IPS-18a (cell line): Measurements from ENCODE around the gene PIK3CG.
"Not testable (repeated sequence)": the region's sequence is repeated elsewhere in the genome, so short reads cannot be mapped to it uniquely, and the experiment has no call there.

ENCODE experiments used
- H3K27ac ChIP-seq: one replicate; pipeline ENCODE4 v1.5.1; 2013; ENCODE audit warnings: low read length
- H3K27me3 ChIP-seq: one replicate; pipeline ENCODE4 v1.6.1; 2013; ENCODE audit warnings: mild to moderate bottlenecking, low read length; ENCODE audit not compliant: control insufficient read depth, insufficient read depth
- H3K36me3 ChIP-seq: one replicate; pipeline ENCODE4 v1.6.1; 2013; ENCODE audit warnings: low read depth, low read length; ENCODE audit not compliant: control insufficient read depth
- H3K4me1 ChIP-seq: one replicate; pipeline ENCODE4 v1.6.1; 2013; ENCODE audit warnings: low read depth, low read length; ENCODE audit not compliant: control insufficient read depth
- H3K4me3 ChIP-seq: one replicate; pipeline ENCODE4 v1.5.1; 2013; ENCODE audit warnings: low read length
- H3K9ac ChIP-seq: one replicate; pipeline ENCODE4 v1.6.1; 2013; ENCODE audit warnings: mild to moderate bottlenecking, low read length, moderate library complexity
- H3K9me3 ChIP-seq: one replicate; pipeline ENCODE4 v1.6.1; 2013; ENCODE audit warnings: low read depth, low read length; ENCODE audit not compliant: control insufficient read depth

The PIK3CG gene

GRCh38 chr7:106954840-106955239, 89.8 kb downstream of the PIK3CG start:
- Histone ChIP-seq H3K36me3 (no peaks in the 10 kb centered on the region), H3K4me1 (no peaks in the 10 kb centered on the region), H3K4me3 (no peak overlapping the region), H3K27ac (no peak overlapping the region), H3K27me3 (no peaks in the 10 kb centered on the region), H3K9ac (no peak overlapping the region), H3K9me3 (no peaks in the 10 kb centered on the region)

- not testable (repeated sequence) for H3K4me1 ChIP-seq, H3K9me3 ChIP-seq, H3K36me3 ChIP-seq, H3K9ac ChIP-seq, H3K4me3 ChIP-seq, H3K27ac ChIP-seq, H3K27me3 ChIP-seq
Measured at GRCh38 chr7:106955857-106956256, 90.8 kb downstream of the PIK3CG start.
